Activated naive CD8-positive, alpha-beta T cell treated with anti-CD3 and anti-CD28 coated beads, Interleukin-2, amount 50 U/mL, for 16 hours (primary cell): ENCODE measurements around the gene COMMD6.

Experiments used
- DNase-seq: peaks from one replicate; pipeline ENCODE4 v3.0.0-alpha.2; 2020; ENCODE audit warnings: low read depth, low spot score

The COMMD6 gene

GRCh38 chr13:75530549-75530961 lies 7.1 kb downstream of the COMMD6 start:
- no peak for DNase-seq

- DNase-seq: no peak
Measured at GRCh38 chr13:75521956-75522355, 15.7 kb downstream of the COMMD6 start.

GRCh38 chr13:75518439-75519088 lies 19.1 kb downstream of the COMMD6 start:
- DNase-seq: no peak

- no peak for DNase-seq
Measured at GRCh38 chr13:75514080-75514995, 23.3 kb downstream of the COMMD6 start.

- DNase-seq: no peak
Measured at GRCh38 chr13:75513271-75513670, 24.4 kb downstream of the COMMD6 start.

- DNase-seq: no peak
Measured at GRCh38 chr13:75512253-75512652, 25.4 kb downstream of the COMMD6 start.

GRCh38 chr13:75511051-75511625 lies 26.5 kb downstream of the COMMD6 start:
- no peak for DNase-seq

- DNase-seq: no peak
Measured at GRCh38 chr13:75508002-75508548, 29.6 kb downstream of the COMMD6 start.

- no peak for DNase-seq
Measured at GRCh38 chr13:75507027-75508001, 30.3 kb downstream of the COMMD6 start.

GRCh38 chr13:75506018-75506417 lies 31.6 kb downstream of the COMMD6 start:
- no peak for DNase-seq

GRCh38 chr13:75505327-75505726 lies 32.3 kb downstream of the COMMD6 start:
- DNase-seq: no peak

- no peak for DNase-seq
Measured at GRCh38 chr13:75495938-75496337, 41.7 kb downstream of the COMMD6 start.

- no peak for DNase-seq
Measured at GRCh38 chr13:75494491-75494890, 43.1 kb downstream of the COMMD6 start.

- DNase-seq: no peak
Measured at GRCh38 chr13:75493156-75493555, 44.5 kb downstream of the COMMD6 start.

- no peak for DNase-seq
Measured at GRCh38 chr13:75492389-75492788, 45.3 kb downstream of the COMMD6 start.

- no peak for DNase-seq
Measured at GRCh38 chr13:75491376-75491775, 46.3 kb downstream of the COMMD6 start.

- no peak for DNase-seq
Measured at GRCh38 chr13:75489502-75490263, 48.0 kb downstream of the COMMD6 start.

GRCh38 chr13:75486146-75487062 lies 51.2 kb downstream of the COMMD6 start:
- no peak for DNase-seq
